Mucosa of rectum (tissue), 2 donors: ENCODE measurements around the gene UGT1A5.

ENCODE experiments used
- H3K27ac ChIP-seq, 2 donors: one replicate each; pipeline ENCODE4 v1.7.0; 2013; ENCODE audit warnings: inconsistent platforms in 2 of 2, low read depth in 2 of 2, low read length in 2 of 2
- H3K27me3 ChIP-seq, 2 donors: one replicate each; pipeline ENCODE4 v1.7.0; 2013; ENCODE audit warnings: low read length in 2 of 2; ENCODE audit not compliant: control insufficient read depth in 2 of 2, insufficient read depth in 2 of 2
- H3K36me3 ChIP-seq, 2 donors: one replicate each; pipeline ENCODE4 v1.7.0; 2013; ENCODE audit warnings: low read length in 2 of 2; ENCODE audit not compliant: control insufficient read depth in 2 of 2, insufficient read depth in 2 of 2
- H3K4me1 ChIP-seq, 2 donors: one replicate each; pipeline ENCODE4 v1.7.0; 2013; ENCODE audit warnings: low read length in 2 of 2, mild to moderate bottlenecking in 1 of 2; ENCODE audit not compliant: control insufficient read depth in 2 of 2, insufficient read depth in 2 of 2
- H3K4me3 ChIP-seq, 2 donors: one replicate each; pipeline ENCODE4 v1.7.0; 2013; ENCODE audit warnings: low read length in 2 of 2
- H3K9ac ChIP-seq, 2 donors: one replicate each; pipeline ENCODE4 v1.7.0; 2013; ENCODE audit warnings: low read length in 2 of 2, low read depth in 1 of 2, mild to moderate bottlenecking in 1 of 2
- H3K9me3 ChIP-seq, 2 donors: one replicate each; pipeline ENCODE4 v1.7.0; 2013; ENCODE audit warnings: low read length in 2 of 2; ENCODE audit not compliant: control insufficient read depth in 2 of 2
- donor health status: healthy.
- donor health status: Normal muscosa, but diverticular disease.

UGT1A5 gene

GRCh38 chr2:233712611-233713261 lies at the start of gene UGT1A5:
UGT1A5 (plus strand) TSS chr2:233712907; CDS start chr2:233712992, 85 bp downstream.
- H3K4me3 ChIP-seq: no peak within 1 kb of the TSS
- no peaks in the 10 kb centered on the region for H3K36me3 ChIP-seq
- peaks cover 0 to 2% of the 10 kb centered on the region in 2 donors for H3K27me3 ChIP-seq
- no peaks in the 10 kb centered on the region for H3K9me3 ChIP-seq
- H3K4me1 ChIP-seq: peaks cover 0 to 2% of the 10 kb centered on the region in 2 donors
- H3K9ac ChIP-seq: no peak within 1 kb of the TSS
- no peak within 1 kb of the TSS for H3K27ac ChIP-seq

- no peaks in the 10 kb centered on the region for H3K4me1 ChIP-seq
Observed at GRCh38 chr2:233663911-233664310, 48.8 kb upstream of the UGT1A5 start.

GRCh38 chr2:233668605-233669260 lies 44.0 kb upstream of the UGT1A5 start:
- no peak overlapping the region for H3K4me3 ChIP-seq
- no peaks in the 10 kb centered on the region for H3K4me1 ChIP-seq
- H3K9ac ChIP-seq: no peak overlapping the region
- H3K9me3 ChIP-seq: no peaks in the 10 kb centered on the region
- no peak overlapping the region for H3K27ac ChIP-seq
- H3K27me3 ChIP-seq: no peaks in the 10 kb centered on the region
- no peaks in the 10 kb centered on the region for H3K36me3 ChIP-seq

More at GRCh38 chr2:233663911-233664310, 48.8 kb upstream of the UGT1A5 start:
- H3K36me3 ChIP-seq: peaks cover 0 to 3% of the 10 kb centered on the region in 2 donors
- no peak overlapping the region for H3K4me3 ChIP-seq
- no peaks in the 10 kb centered on the region for H3K27me3 ChIP-seq
- no peak overlapping the region for H3K27ac ChIP-seq
- H3K9ac ChIP-seq: no peak overlapping the region
- H3K9me3 ChIP-seq: no peaks in the 10 kb centered on the region

GRCh38 chr2:233671290-233672161 lies 41.2 kb upstream of the UGT1A5 start, which contains the start of gene UGT1A9:
UGT1A9 (plus strand) TSS chr2:233671898; CDS start chr2:233671935, 37 bp downstream.
- Histone ChIP-seq H3K9me3 (no peaks in the 10 kb centered on the region), H3K9ac (no peak within 1 kb of the TSS), H3K27ac (no peak within 1 kb of the TSS), H3K27me3 (no peaks in the 10 kb centered on the region), H3K36me3 (no peaks in the 10 kb centered on the region), H3K4me1 (no peaks in the 10 kb centered on the region), H3K4me3 (no peak within 1 kb of the TSS)

GRCh38 chr2:233672886-233673285 lies 39.8 kb upstream of the UGT1A5 start:
- H3K9me3 ChIP-seq: no peaks in the 10 kb centered on the region
- H3K27me3 ChIP-seq: no peaks in the 10 kb centered on the region
- no peak overlapping the region for H3K9ac ChIP-seq
- H3K36me3 ChIP-seq: no peaks in the 10 kb centered on the region
- H3K27ac ChIP-seq: no peak overlapping the region
- H3K4me3 ChIP-seq: no peak overlapping the region
- no peaks in the 10 kb centered on the region for H3K4me1 ChIP-seq

GRCh38 chr2:233673896-233674295 lies 38.8 kb upstream of the UGT1A5 start:
- H3K4me3 ChIP-seq: no peak overlapping the region
- H3K36me3 ChIP-seq: no peaks in the 10 kb centered on the region
- no peak overlapping the region for H3K9ac ChIP-seq
- H3K27me3 ChIP-seq: no peaks in the 10 kb centered on the region
- no peak overlapping the region for H3K27ac ChIP-seq
- no peaks in the 10 kb centered on the region for H3K4me1 ChIP-seq
- no peaks in the 10 kb centered on the region for H3K9me3 ChIP-seq

GRCh38 chr2:233674314-233674713 lies 38.4 kb upstream of the UGT1A5 start:
- Histone ChIP-seq H3K36me3 (no peaks in the 10 kb centered on the region), H3K9me3 (no peaks in the 10 kb centered on the region), H3K9ac (no peak overlapping the region), H3K4me3 (no peak overlapping the region), H3K4me1 (peaks cover 0 to 3% of the 10 kb centered on the region in 2 donors), H3K27me3 (no peaks in the 10 kb centered on the region), H3K27ac (no peak overlapping the region)

GRCh38 chr2:233674995-233675394 lies 37.7 kb upstream of the UGT1A5 start:
- Histone ChIP-seq H3K27me3 (no peaks in the 10 kb centered on the region), H3K36me3 (no peaks in the 10 kb centered on the region), H3K4me1 (peaks cover 0 to 3% of the 10 kb centered on the region in 2 donors), H3K9me3 (no peaks in the 10 kb centered on the region), H3K27ac (no peak overlapping the region), H3K4me3 (no peak overlapping the region), H3K9ac (no peak overlapping the region)

GRCh38 chr2:233676046-233676445 lies 36.7 kb upstream of the UGT1A5 start:
- Histone ChIP-seq H3K4me3 (no peak overlapping the region), H3K27me3 (no peaks in the 10 kb centered on the region), H3K9me3 (no peaks in the 10 kb centered on the region), H3K4me1 (peaks cover 0 to 3% of the 10 kb centered on the region in 2 donors), H3K27ac (no peak overlapping the region), H3K9ac (no peak overlapping the region), H3K36me3 (no peaks in the 10 kb centered on the region)

- H3K36me3 ChIP-seq: peaks cover 0 to 2% of the 10 kb centered on the region in 2 donors
- no peaks in the 10 kb centered on the region for H3K9me3 ChIP-seq
- no peak overlapping the region for H3K4me3 ChIP-seq
Observed at GRCh38 chr2:233679196-233679595, 33.5 kb upstream of the UGT1A5 start.

More at GRCh38 chr2:233679196-233679595, 33.5 kb upstream of the UGT1A5 start:
- H3K9ac ChIP-seq: no peak overlapping the region
- peaks cover 3% of the 10 kb centered on the region in 2 donors for H3K4me1 ChIP-seq
- no peak overlapping the region for H3K27ac ChIP-seq
- no peaks in the 10 kb centered on the region for H3K27me3 ChIP-seq
